Hepatocyte (in vitro differentiated cells): ENCODE results near the gene RNF213.

ENCODE experiments used
- CTCF ChIP-seq: fragments of 200-600 bp; sonication (generic); IDR thresholded peaks from 2 replicates; pipeline ENCODE4 v1.5.1; 2016; ENCODE audit warnings: antibody characterized with exemption, mild to moderate bottlenecking; ENCODE audit not compliant: poor library complexity
- EZH2 ChIP-seq: fragments of 200-600 bp; sonication (generic); IDR thresholded peaks from 2 replicates; pipeline ENCODE4 v1.6.1; 2016; ENCODE audit warnings: antibody characterized with exemption, mild to moderate bottlenecking, borderline replicate concordance
- EZH2phosphoT487 ChIP-seq: fragments of 200-600 bp; sonication (generic); IDR thresholded peaks from one replicate; pipeline ENCODE4 v1.6.1; 2018; ENCODE audit warnings: antibody characterized with exemption, mild to moderate bottlenecking, low read depth, moderate library complexity; ENCODE audit not compliant: unreplicated experiment, severe bottlenecking

DNA sequence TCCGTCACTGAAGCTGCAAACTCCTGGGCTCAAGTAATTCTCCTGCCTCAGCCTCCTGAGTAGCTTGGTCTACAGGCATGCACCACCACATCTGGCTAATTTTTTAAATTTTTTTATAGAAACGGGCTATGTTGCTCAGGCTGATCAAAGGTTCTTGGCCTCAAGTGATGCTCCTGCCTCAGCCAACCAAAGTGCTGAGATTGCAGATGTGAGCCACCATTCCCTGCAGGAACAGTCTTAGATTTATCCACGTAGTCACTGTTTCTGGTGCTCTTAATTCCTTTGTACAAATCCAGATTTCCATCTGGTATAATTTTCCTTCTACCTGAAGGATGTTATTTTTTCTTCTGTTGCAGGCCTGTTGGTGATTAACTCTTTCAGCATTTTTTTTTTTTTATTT is 27.4 kb upstream of the RNF213 start:
- TF ChIP-seq CTCF: no peak
- no peak for TF ChIP-seq EZH2
- TF ChIP-seq EZH2phosphoT487: no peak
